PC-3 (cell line): ENCODE data around the gene SLC13A2. TPM values are rescaled to one million over a fixed set of nuclear protein-coding genes. Genes with fewer than 3 reads are reported as not detected.

Experiments
- ATAC-seq: fragments of 200-7000 bp; cut with Tn5 transposase; 2 replicates; pipeline ENCODE4 v1.9.1; 2020; ENCODE audit warnings: mild to moderate bottlenecking, moderate library complexity
- BruUV-seq: library from RNA; stranded (reverse); fragments of 400-500 nt; replicated peaks from 2 replicates; lab custom pipeline; 2021; lab: Mats Ljungman, UMichigan
- CTCF ChIA-PET: fragments of 300-600 bp; sonication (Branson Sonifier 250); formaldehyde crosslinking; loops from one replicate; lab custom pipeline; 2022; ENCODE audit warnings: antibody characterized with exemption; lab: Charles Lee
- POLR2A ChIA-PET: fragments of 300-600 bp; sonication (Branson Sonifier 250); formaldehyde crosslinking; loops from one replicate; lab custom pipeline; 2022; ENCODE audit warnings: antibody characterized with exemption; ENCODE audit not compliant: unreplicated experiment; lab: Charles Lee
- DNase-seq: peaks from one replicate; pipeline ENCODE4 v3.0.0-alpha.2; 2015
- H2AFZ ChIP-seq: fragments of 300-600 bp; sonication (generic); 2 replicates; pipeline ENCODE4 v1.6.0; 2016; ENCODE audit warnings: antibody characterized with exemption, low read length
- H3F3A ChIP-seq: fragments of 300-600 bp; sonication (generic); one replicate; pipeline ENCODE4 v1.6.0; 2017; ENCODE audit warnings: antibody characterized with exemption, low read length, control low read depth, mild to moderate bottlenecking; ENCODE audit not compliant: unreplicated experiment
- H3K27ac ChIP-seq: fragments of 300-600 bp; sonication (generic); 2 replicates; pipeline ENCODE4 v1.5.1; 2016; ENCODE audit warnings: mild to moderate bottlenecking, low read length
- H3K27me3 ChIP-seq: fragments of 300-600 bp; sonication (generic); 2 replicates; pipeline ENCODE4 v1.6.1; 2016; ENCODE audit warnings: low read length, mixed read lengths
- H3K36me3 ChIP-seq: fragments of 300-600 bp; sonication (generic); 2 replicates; pipeline ENCODE4 v1.6.1; 2016; ENCODE audit warnings: low read depth, mixed run types, low read length, mixed read lengths
- H3K4me1 ChIP-seq: fragments of 300-600 bp; sonication (generic); 2 replicates; pipeline ENCODE4 v1.5.1; 2016; ENCODE audit warnings: low read length; ENCODE audit not compliant: insufficient read depth
- H3K4me2 ChIP-seq: fragments of 300-600 bp; sonication (generic); 2 replicates; pipeline ENCODE4 v1.6.0; 2016; ENCODE audit warnings: low read length
- H3K4me3 ChIP-seq: fragments of 300-600 bp; sonication (generic); 2 replicates; pipeline ENCODE4 v1.5.1; 2016; ENCODE audit warnings: mild to moderate bottlenecking, low read length, mixed read lengths
- H3K79me2 ChIP-seq: fragments of 300-600 bp; sonication (generic); 2 replicates; pipeline ENCODE4 v1.6.1; 2017; ENCODE audit warnings: low read length, mixed read lengths
- H3K9ac ChIP-seq: fragments of 300-600 bp; sonication (generic); 2 replicates; pipeline ENCODE4 v1.6.0; 2016; ENCODE audit warnings: mild to moderate bottlenecking, low read length
- H3K9me2 ChIP-seq: fragments of 300-600 bp; sonication (generic); replicated peaks from 2 replicates; pipeline ENCODE4 v1.6.1; 2016; ENCODE audit warnings: mixed run types, low read length, mixed read lengths
- H3K9me3 ChIP-seq: fragments of 300-600 bp; sonication (generic); 2 replicates; pipeline ENCODE4 v1.6.1; 2016; ENCODE audit warnings: low read length, mixed read lengths
- H4K20me1 ChIP-seq: fragments of 300-600 bp; sonication (generic); 2 replicates; pipeline ENCODE4 v1.6.1; 2016; ENCODE audit warnings: low read length, mixed read lengths
- EZH2 ChIP-seq: fragments of 300-600 bp; sonication (generic); IDR thresholded peaks from one replicate; pipeline ENCODE4 v1.6.1; 2017; ENCODE audit warnings: antibody characterized with exemption, mild to moderate bottlenecking, low read length; ENCODE audit not compliant: unreplicated experiment
- EZH2phosphoT487 ChIP-seq: fragments of 300-600 bp; sonication (generic); IDR thresholded peaks from 2 replicates; pipeline ENCODE4 v1.6.1; 2018; ENCODE audit warnings: mild to moderate bottlenecking, antibody characterized with exemption, low read length, borderline replicate concordance
- intact Hi-C: fragments of 100-400 bp; cut with micrococcal nuclease; formaldehyde crosslinking; loops from 2 replicates; pipeline ENCODE4 v1.9.0; 2023
- total RNA-seq: library from RNA; depleted of rRNA; stranded (reverse); fragments of >200 nt; gene quantifications from 2 replicates; pipeline ENCODE4 v1.2.3, GENCODE V29; 2014
- TF ChIP-seq, protein P1 (sequence below): fragments of 300-600 bp; sonication (generic); conservative IDR thresholded peaks from 2 replicates; pipeline ENCODE4 v1.5.1; 2017; ENCODE audit warnings: antibody characterized with exemption, low read depth, mild to moderate bottlenecking, low read length

The SLC13A2 gene
- total RNA-seq, 1 experiment from 2014 or later, result not detected

DNA sequence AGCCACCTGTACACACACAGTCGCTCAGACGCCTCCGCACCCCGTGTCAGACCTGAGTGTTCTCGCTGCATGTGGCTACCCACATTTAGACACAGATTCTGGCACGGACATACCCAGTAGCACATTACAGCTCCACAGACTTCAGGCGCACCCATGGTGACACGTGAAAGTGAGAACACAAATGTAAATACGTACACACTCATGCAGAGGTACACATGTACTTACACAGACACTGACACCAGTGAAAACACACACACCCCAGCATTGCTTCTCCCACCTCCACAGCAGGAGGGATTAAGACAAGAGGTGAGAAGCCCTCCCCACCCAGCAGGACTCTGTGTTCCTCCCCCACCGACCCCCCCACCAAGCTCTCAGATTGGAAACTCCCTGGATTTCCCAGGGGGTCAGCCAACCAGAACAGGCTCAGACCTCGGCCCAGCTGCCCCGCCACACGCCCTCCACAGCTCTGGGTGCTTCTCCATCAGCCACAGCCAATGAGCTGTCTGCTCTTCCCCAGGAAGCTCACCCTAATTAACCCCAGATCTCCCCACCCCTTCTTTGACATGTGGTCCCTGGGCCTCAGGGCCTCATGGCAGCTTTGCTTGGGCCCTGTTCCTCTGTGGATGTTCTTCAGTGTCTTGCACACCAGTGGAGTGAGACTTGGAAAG, 27.4 kb downstream of the SLC13A2 start:
- ChIA-PET POLR2A (no interaction called here), CTCF (no interaction called here)
- no peak for TF ChIP-seq EZH2
- TF ChIP-seq, protein P1, sequence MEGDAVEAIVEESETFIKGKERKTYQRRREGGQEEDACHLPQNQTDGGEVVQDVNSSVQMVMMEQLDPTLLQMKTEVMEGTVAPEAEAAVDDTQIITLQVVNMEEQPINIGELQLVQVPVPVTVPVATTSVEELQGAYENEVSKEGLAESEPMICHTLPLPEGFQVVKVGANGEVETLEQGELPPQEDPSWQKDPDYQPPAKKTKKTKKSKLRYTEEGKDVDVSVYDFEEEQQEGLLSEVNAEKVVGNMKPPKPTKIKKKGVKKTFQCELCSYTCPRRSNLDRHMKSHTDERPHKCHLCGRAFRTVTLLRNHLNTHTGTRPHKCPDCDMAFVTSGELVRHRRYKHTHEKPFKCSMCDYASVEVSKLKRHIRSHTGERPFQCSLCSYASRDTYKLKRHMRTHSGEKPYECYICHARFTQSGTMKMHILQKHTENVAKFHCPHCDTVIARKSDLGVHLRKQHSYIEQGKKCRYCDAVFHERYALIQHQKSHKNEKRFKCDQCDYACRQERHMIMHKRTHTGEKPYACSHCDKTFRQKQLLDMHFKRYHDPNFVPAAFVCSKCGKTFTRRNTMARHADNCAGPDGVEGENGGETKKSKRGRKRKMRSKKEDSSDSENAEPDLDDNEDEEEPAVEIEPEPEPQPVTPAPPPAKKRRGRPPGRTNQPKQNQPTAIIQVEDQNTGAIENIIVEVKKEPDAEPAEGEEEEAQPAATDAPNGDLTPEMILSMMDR, result no peak
- Histone ChIP-seq H3K36me3 (no peaks in the 10 kb centered on the region), H3F3A (no peaks in the 10 kb centered on the region), H3K4me2 (no peak overlapping the region), H4K20me1 (no peaks in the 10 kb centered on the region), H3K9me2 (no peaks in the 10 kb centered on the region), H2AFZ (no peak overlapping the region), H3K4me3 (no peak overlapping the region), H3K9ac (no peak overlapping the region), H3K9me3 (no peaks in the 10 kb centered on the region), H3K79me2 (no peaks in the 10 kb centered on the region), H3K27me3 (0 out of 2 replicates have a peak, but pooled peaks cover 4% of the 10 kb centered on the region), H3K27ac (no peak overlapping the region), H3K4me1 (peaks cover 6% of the 10 kb centered on the region)
- DNase-seq (no peak), ATAC-seq (no peak)
- BruUV-seq, result no TSS peak
- intact Hi-C loops, result no loop called here

DNA sequence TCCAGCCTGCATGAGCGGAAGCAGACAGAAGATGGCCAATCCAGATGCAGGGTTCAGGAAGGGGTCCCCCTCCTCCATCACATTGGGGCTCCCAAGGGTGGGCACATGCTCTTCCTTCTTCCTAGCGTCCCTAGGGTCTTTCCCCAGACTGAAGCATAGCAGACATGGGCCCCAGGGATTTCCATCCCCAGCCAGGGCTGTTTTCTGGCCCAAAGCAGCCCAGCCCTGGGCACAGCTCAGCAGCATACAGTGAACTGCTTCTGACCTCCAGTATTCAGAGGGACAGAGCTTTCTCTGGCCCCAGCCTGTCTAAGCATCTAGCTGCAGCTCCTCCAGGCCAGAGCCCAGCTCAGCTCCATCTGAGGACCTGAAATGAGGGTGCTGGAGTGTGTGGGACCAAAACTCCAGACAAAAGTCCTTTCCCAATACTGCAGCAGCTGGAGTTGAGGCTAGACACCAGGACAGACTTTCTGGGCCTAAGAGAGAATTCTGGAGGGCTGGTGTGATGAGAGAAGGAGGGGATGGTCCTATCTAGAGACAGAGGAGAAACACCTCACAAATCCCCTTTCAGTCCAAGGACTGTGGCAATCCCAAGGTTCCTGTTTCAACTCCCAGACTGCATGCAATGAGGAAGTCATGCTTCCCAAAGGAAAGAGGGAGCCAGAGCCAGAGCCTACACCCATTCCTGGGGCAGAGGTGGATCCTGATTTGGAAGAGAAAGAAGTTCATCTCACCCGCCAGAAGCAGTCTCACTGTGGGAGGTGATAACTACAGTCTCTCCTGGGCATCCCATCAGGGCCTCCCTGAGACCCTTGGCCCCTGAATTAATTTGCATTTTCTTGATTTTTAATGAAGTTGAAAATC, 28.2 kb downstream of the SLC13A2 start:
- peaks cover 6% of the 10 kb centered on the region for H3K4me1 ChIP-seq
- H3K27me3 ChIP-seq, result 0 out of 2 replicates have a peak, but pooled peaks cover 4% of the 10 kb centered on the region
- H3K27ac ChIP-seq, result no peak overlapping the region
- intact Hi-C loops, result no loop called here
- H3K9ac ChIP-seq, result no peak overlapping the region
- H3K36me3 ChIP-seq, result no peaks in the 10 kb centered on the region
- H3K4me2 ChIP-seq, result no peak overlapping the region
- H3K9me3 ChIP-seq, result no peaks in the 10 kb centered on the region
- no peak for ATAC-seq
- no peaks in the 10 kb centered on the region for H3K79me2 ChIP-seq
- ChIA-PET POLR2A (no interaction called here), CTCF (no interaction called here)
- no TSS peak for BruUV-seq
- H3F3A ChIP-seq, result no peaks in the 10 kb centered on the region
- no peaks in the 10 kb centered on the region for H3K9me2 ChIP-seq
- TF ChIP-seq EZH2 (no peak), EZH2phosphoT487 (no peak)
- TF ChIP-seq, protein P1, result no peak
- no peak overlapping the region for H3K4me3 ChIP-seq
- H4K20me1 ChIP-seq, result no peaks in the 10 kb centered on the region
- no peak overlapping the region for H2AFZ ChIP-seq
- no peak for DNase-seq

DNA sequence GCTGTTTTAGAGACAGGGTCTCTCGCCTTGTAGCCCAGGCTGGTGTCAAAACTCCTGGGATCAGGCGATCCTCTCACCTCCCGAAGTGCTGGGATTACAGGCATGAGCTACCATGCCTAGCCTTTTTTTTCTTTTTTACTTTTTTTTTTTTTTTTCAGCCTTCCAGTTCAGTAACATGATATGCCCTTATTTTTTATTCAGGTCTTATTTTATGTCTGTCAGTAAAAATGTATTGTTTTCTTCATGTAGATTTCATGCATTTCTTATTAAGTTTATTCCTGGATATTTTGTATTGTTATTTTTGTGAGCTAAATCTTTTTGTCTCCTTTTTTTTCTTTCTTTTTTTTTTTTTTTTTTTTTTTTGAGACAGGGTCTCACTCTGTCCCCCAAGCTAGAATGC, 30.0 kb downstream of the SLC13A2 start:
- Histone ChIP-seq H3K4me3 (no peak overlapping the region), H4K20me1 (no peaks in the 10 kb centered on the region), H3K4me2 (no peak overlapping the region), H3K9me3 (no peaks in the 10 kb centered on the region), H3K9me2 (no peaks in the 10 kb centered on the region), H3K27me3 (0 out of 2 replicates have a peak, but pooled peaks cover 4% of the 10 kb centered on the region), H2AFZ (no peak overlapping the region), H3K27ac (no peak overlapping the region), H3K9ac (no peak overlapping the region), H3K36me3 (no peaks in the 10 kb centered on the region), H3K79me2 (no peaks in the 10 kb centered on the region), H3K4me1 (no peaks in the 10 kb centered on the region), H3F3A (no peaks in the 10 kb centered on the region)
- BruUV-seq, result no TSS peak
- ATAC-seq (no peak), DNase-seq (no peak)
- ChIA-PET POLR2A (no interaction called here), CTCF (no interaction called here)
- intact Hi-C loops, result no loop called here
- TF ChIP-seq, protein P1, result no peak
- TF ChIP-seq EZH2phosphoT487 (no peak), EZH2 (no peak)
